Adrenal gland (tissue), 5 donors: ENCODE results near the gene DCDC2B.

Experiments
- CTCF ChIP-seq, 6 experiments: fragments of 450-650 bp in 4 of 6; fragments of 200-600 bp in 2 of 6; sonication (generic) in 1 of 6; IDR thresholded peaks; 1 replicate in 5 of 6; 2 replicates in 1 of 6; pipeline versions ENCODE4 v1.5.1 to v1.8.0; 2016 to 2021; ENCODE audit warnings: antibody characterized with exemption in 6 of 6, mild to moderate bottlenecking in 2 of 6, moderate library complexity in 1 of 6
- POLR2A ChIP-seq, 2 donors: fragments of 450-650 bp; IDR thresholded peaks; one replicate each; pipeline ENCODE4 v1.6.1; 2017; ENCODE audit warnings: antibody characterized with exemption in 2 of 2, mild to moderate bottlenecking in 2 of 2, moderate library complexity in 1 of 2
- donor health status: DM: no; HTN: no; CAD: no.

DNA sequence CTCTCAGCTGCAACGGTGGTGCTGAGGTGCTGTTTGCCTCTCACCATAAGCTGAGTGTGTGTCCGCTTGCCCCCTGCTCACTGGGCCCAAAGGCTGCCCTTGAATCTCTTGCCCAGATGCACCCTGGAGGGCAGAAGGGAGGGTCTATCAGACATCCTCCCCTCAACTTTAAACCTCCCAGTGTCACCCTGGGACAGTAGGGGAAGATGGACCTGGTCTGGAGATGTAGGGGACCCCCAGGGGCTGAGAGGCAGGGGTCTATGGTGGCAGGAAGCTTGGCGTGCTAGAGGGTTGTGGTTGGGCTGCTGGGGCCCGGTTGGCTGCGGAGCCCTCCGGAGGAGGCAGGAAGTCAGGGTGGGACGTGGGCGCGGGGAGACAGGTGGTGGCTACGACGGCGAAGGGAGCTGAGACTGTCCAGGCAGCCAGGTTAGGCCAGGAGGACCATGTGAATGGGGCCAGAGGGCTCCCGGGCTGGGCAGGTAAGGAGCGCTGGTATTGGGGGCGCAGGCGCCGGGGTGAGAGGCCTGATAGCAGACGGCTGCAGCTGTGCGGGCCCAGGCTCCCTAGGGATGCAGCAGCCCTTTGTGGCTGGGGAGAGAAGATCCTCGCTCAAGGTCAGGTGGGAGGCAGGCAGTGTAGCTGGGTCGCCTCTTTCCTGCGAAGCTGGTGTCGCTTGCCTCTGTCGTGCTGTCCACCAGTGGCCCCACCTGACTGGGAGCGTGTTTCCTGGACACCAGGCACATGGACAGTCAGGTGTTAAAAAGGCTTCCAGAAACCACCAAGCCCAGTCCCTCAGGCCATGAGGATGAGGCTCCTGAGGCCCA is 42.2 kb downstream of the DCDC2B start, which contains the start of gene LCK:
- TF ChIP-seq CTCF (IDR thresholded peaks at IDR 0.05) (no peak), POLR2A (IDR thresholded peaks at IDR 0.05) (no peak)
